Measurements from ENCODE around the gene COL11A1.

COL11A1 gene

DNA sequence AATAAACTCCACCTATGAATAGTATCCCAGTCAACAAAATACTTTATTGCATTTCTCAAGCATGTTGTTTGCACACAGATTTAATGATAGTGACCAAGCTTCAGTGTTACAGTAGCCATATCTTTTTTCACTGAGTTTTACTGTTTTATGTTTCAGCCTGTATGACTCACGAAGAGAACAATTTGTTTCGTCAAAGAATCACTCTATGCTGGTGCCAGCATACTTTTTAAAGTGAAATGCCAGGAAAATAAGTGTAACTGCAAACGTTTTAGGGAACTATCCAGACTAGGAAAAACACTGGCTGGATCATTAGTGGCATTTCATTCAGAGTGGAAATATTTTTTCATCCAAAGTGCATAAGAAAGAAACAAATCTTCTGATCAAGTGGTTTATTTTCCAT lies 210.8 kb downstream of the COL11A1 start:
- DNase-seq (ENCODE audit: low spot score) = no peak

DNA sequence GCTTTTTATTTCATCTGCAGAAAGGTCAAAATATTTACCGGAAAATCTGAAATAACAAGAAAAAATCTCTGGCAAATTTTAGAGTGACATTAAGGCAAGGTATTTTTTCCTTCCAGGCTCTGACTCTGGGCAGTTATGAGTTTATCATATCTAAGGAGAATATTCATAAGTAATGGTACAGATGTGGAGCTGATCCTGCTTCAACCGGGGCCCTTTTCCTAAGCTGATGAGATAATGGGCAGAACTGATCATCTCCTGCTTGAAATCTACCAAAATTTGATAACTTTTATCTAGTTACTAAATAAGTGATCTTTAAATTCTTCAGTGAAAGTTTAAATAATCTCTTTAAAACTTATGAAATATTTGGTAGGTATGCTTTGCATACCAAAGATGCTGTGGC lies 211.6 kb downstream of the COL11A1 start:
- no peak for DNase-seq (ENCODE audit: low spot score)

DNA sequence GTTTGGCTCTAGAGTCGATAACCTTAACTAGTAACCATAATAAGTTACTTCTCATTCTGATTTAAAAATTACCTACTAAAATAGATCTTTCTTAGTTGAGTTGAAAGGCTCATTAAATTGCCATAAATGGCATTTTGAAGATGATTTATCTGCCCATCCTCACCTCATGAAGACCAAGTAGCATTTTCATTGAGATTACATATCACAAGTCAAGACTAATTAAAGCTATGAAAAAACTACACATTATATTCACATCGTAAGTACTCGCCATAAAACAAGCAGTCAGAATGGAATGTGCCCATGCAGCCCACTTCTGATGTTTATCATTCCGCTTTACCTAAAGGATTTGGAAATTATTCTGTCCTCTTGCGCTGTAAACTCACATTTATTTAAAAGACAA lies 212.0 kb downstream of the COL11A1 start:
- DNase-seq (ENCODE audit: low spot score) = no peak

DNA sequence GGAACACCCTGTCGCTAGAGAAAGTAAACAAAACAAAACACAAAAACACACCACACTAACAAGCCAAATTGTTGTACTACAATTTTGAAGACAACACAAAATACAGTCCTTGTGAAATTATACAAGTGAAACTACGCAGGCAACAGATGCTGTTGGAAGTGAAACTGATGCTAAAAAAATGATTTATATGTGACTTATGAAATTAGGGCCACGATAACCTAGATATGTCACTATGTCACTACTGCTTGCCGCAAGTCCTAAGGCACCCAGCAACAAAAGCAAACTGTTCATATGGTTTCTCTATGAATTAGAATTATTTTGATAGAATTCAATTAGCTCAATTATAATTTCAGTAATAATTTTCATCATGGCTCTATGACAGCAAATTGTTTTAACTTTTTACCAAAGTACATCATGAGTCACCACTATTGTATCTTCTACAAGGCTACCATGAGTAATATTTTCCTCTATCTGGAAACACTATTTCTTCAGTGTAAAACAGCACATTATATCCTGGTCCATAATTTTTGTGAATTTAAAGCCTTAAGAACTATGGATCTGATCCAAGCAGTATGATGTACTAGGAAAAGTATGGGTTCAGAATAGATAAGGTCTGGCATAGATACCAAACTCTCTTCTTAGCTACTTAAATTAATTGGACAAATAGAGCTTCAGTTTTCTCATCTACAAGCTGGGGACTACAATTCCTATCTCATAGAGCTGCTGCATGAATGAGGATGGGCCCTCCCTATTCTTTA lies 216.3 kb downstream of the COL11A1 start:
- DNase-seq (ENCODE audit: low spot score) = no peak

DNA sequence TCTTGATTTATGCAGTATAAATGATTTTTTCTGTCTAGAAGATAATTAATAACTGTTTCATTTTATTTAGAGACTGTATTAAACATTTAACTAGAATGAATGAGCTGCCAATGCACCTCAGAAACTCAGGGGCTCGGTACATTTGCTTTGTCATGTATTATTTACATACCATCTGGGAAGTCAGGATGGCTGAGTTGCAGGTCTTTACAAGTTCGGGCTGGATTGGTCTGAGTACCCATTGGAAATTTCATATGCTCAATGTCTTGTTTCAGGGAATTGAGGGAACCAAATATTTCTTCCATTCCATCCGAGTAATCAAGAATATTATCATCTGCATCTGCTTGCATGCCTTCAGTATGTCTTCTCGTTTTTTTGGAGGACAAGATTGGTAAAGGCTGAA lies 221.7 kb downstream of the COL11A1 start:
- no peak for DNase-seq (ENCODE audit: low spot score)

DNA sequence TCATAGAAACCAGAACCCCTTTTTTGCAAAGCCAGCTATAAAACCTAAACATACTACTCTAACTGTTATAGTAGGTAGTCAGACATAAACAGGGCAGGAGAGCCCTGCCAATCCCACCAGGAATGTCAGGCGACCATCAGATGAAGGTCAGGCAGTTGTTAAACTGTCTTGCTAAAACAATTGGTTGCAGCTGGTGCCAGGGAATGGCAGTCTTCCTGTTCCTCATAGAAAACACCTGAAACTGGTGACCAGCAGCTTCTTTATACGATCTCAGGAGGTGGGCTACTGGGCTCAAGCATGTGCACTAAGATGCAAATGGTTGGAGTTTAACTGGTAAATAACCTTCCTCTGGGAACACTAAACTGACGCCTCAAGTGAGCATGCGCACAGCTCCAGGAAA lies 224.1 kb downstream of the COL11A1 start:
- DNase-seq (ENCODE audit: low spot score) = no peak

DNA sequence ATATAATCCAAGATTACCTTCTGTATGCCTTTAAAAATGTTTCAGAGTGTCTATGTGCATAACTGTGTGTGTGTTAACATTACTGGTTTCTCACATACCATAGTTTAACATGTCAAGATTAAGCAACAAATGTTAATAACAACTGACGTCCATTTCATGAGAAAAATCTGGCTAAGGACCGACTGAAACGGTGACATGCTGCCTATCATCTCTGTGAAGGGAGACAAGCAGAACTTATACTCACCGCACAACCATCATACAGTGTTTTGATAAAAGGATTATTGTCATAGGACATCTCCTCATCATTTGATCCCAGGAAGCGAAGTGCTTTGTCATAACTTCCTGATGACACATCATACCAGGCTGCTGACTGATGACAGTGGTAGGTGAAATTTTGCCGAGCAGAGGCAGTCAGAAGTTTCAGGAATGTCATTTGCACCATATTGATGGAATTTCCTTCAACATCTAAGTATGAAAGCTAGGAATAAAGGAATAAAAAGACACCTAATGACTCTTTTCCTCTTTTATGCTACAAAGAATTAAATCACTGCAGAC lies 228.8 kb downstream of the COL11A1 start:
- no peak for DNase-seq (ENCODE audit: low spot score)

DNA sequence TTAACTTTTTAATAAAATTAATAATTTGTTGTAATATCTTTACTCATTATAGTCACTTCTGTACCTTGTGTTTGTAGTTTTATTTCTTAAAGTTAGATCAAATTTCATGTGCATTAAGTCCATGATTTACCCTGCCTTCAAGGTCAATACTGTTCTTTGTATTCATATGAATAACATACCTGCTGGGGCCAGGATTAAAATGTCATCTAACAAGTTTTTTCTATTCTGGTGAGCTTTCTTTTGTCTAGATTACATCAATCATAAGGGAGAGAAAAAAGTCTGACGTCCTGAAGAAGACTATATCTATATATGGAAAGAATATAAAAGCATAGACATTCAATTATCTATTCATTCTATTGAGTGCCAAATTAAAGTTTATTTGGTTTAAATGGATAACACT lies 232.6 kb downstream of the COL11A1 start:
- no peak for DNase-seq (ENCODE audit: low spot score)

DNA sequence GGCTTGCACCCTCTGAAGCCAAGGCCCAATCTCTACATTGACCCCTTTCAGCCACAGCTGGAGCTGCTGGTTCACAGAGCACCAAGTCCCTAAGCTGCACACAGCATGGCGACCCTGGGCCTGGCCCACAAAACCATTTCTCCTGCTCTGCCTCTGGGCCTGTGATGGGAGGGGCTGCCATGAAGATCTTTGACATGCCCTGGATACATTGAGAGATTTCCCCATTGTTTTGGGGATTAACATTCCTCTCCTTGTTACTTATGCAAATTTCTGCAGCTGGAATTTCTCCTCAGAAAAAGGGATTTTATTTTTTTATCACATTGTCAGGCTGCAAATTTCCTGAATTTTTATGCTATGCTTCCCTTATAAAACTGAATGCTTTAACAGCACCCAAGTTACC lies 235.8 kb downstream of the COL11A1 start:
- no peak for DNase-seq (ENCODE audit: low spot score)

DNA sequence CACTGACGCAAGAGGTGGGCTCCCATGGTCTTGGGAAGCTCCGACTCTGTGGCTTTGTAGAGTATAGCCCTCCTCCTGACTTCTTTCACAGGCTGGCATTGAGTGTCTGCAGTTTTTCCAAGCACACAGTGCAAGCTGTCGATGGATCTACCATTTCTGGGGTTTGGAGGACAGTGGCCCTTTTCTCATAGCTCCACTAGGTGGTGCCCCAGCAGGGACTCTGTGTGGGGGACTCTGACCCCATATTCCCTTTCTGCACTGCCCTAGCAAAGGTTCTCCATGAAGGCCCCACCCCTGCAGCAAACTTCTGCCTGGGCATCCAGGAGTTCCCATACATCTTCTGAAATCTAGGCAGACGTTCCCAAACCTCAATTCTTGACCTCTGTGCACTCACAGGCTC lies 236.2 kb downstream of the COL11A1 start:
- DNase-seq (ENCODE audit: low spot score) = no peak

DNA sequence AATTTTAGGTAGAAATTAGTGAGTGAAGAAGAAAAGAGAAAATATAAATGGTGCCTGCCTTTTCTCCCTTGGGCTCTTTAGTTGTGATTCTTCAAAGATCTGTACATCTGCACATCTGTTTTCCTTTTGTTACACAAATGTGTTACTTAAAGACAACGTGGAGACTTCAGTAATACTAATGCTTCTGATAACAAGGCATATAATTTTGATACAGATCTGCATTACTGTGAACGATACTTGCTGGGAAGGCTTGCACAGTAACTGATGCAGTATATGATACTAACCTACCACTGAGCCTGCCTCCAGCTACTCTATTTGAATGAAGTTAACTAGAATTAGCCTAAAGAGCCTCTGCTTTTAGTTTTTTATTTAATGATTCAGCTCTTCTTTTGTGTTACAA lies 244.6 kb downstream of the COL11A1 start:
- DNase-seq (ENCODE audit: low spot score) = no peak

DNA sequence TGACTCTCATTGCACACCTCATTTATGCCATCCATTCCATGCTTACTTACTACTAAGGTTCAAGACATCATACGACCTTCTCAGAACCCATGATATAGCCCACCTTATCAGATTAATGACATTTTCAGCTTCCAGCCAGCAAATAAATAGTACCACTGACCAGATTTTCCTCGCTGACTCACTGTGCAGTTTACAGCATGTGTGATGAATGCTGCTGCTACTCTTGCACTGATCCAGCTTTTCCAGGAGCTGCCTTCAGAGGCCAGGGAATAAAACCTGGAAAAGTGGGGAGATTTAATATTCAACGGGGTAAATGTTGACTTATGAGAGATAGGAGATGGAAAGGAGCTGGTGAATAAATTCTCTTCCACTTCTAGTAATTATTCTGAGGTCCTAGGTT lies 247.1 kb downstream of the COL11A1 start:
- DNase-seq (ENCODE audit: low spot score) = no peak

DNA sequence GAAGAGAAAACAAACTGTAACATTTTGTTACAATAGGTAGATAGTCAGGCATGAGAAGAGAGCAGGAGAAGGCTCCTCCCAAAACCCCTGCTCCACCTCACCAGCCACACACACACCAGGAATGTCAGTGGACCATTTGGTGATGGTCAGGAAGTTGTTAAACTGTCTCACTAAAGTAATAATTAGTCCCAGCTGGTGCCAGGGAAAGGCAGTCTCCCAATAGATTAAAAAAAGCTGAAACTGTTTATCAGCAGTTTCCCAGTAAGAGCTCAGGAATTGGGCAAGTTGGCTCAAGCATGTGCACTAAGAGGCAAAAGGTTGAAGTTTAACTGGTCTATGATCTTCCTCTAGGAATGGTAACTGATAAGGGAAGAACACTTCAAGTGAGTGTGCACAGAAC lies 249.6 kb downstream of the COL11A1 start:
- no peak for DNase-seq (ENCODE audit: low spot score)

DNA sequence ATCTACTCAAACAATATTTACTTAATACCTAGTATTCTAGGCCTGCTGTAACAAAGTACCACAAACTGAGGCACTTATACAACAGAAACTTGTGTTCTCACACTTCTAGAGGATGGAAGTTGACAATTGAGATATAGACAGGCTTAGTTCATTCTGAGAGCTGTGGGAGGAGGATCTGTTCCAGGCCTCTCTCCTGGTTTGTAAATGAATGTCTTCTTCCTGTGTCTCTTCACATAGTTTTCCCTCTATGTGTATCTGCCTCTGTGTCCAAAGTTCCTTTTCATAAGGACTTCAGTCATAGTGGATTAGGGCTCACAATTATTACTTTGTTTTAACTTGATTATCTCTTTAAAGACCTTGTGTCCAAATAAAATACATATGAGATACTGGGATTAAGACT lies 251.1 kb downstream of the COL11A1 start:
- DNase-seq (ENCODE audit: low spot score) = no peak

DNA sequence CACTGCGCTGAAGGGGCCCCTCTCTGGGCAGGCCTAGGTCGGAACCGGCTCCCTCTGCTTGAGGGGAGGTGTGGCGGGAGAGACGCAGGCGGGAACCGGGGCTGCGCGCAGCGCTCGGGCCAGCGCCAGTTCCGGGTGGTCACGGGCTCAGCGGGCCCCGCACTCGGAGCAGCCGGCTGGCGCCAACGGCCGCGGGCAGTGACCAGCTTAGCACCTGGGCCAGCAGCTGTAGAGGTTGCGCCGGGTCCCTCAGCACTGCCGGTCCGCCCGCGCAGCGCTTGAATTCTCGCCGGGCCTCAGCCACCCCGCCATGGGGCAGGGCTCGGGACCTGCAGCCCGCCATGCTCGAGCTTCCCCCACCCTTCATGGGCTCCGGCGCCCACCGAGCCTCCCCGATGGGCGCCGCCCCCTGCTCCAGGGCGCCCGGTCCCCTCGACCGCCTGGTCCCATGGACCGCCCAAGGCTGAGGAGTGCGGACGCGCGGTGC lies 254.6 kb downstream of the COL11A1 start:
- DNase-seq (ENCODE audit: low spot score) = no peak

DNA sequence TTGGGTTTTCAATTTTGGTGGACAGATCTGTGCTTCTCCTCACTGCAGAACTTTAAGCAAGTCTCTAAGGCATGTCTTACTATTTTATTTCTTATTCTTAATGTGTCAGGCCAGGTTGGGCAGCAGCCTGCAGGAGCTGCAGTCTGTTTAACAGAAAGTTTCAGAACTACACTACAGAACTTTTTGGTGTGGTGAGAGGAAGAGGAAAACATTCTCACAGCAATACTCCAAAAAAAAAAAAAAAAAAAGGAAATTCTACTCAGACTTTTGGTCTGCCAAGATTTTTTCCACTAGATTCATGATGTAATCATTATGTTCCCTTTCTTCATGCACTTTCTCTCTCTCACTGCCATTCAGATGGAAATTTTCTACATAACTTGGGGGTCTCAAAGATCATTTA lies 255.2 kb downstream of the COL11A1 start:
- no peak for DNase-seq (ENCODE audit: low spot score)

DNA sequence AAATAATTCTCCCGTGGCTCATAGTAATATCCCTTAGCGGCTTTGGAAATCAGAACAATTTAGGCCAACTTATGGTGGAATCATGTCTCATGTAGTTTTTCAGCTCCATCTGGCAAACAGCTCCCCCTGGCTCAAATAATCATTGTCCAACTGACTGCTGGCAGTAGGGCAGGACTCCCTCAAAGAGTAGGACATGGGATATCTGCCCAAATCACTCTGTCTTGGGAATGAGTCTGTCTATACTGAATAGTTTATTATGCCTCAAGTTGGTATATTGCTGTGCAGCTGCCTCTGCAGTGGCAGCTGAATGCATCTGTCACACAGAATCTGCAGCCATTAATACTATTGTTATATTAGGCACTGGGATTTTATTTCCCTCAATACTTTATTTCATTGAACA lies 255.7 kb downstream of the COL11A1 start:
- no peak for DNase-seq (ENCODE audit: low spot score)

DNA sequence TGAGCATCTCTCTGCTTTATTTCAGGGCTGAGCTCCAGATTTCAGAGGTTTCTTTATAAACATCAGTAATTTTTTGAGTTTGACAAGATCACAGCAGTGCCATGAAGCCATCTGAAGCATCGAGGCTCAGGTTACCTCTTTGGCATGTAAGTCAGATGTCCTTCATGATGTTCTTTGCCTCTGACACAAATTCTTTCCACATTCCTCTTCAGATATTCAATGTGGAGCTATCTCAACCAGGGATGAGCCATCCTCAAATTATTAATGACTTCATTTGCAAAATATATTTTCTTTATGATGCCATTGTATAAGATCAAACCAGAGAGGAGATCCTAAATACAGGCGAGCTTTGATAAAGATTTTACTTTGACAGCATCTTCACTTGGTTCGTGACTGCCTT lies 256.7 kb downstream of the COL11A1 start:
- DNase-seq (ENCODE audit: low spot score) = no peak

DNA sequence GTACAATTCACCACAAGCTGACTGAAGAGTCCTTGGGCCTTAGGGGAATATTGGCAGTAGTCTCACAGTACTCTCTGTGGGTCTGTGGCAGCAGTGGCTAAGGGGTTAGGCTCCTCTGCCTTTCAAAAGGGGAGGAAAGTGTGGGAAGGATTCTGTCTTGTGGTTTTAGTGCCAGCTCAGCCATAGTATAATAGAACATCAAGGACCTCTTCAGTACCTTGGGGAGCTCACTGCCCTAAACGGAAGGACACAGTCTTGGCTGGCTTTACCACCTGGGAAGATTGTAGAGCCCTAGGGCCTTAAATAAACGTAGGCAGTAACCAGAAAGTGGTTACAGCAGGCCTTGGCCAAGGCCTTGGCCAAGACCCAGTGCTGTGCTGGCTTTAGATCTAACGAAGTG lies 265.7 kb downstream of the COL11A1 start:
- DNase-seq (ENCODE audit: low spot score) = no peak

DNA sequence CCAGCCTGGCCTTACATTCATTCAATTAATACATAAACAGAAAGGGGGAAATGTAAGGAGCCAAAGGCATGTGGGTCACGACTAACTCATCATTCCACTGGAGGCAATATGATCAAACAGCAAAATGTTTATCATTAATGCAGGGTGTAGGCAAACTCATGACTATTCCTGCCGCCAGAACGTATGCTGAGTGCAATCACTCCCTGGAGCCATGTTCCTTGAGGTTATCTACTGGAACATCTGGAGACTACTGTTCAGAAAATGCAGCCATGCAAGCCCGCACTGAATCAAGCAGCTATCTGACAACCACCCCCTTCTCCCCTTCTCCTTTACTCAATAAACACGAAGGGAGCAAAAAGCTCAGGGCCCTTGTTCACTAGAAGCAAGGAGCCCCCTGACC lies 267.6 kb downstream of the COL11A1 start:
- no peak for DNase-seq (ENCODE audit: low spot score)

DNA sequence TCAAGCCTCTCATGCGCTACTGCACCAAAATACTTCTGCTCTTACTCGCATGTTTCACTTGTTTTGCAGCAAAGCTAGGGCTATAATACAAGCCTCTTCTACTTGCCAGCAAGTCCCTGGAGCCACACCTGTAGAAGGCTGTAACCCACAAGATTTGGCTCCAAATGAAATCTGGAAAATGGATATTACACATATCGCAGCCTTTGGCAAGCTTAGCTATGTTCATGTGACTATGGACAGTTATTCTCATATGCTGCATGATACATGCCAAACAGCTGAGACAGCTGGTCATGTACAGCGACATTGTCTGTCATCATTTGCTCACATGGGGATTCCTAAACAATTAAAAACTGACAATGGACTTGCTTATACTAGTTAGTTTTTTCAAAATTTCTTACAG lies 270.3 kb downstream of the COL11A1 start:
- no peak for DNase-seq (ENCODE audit: low spot score)

DNA sequence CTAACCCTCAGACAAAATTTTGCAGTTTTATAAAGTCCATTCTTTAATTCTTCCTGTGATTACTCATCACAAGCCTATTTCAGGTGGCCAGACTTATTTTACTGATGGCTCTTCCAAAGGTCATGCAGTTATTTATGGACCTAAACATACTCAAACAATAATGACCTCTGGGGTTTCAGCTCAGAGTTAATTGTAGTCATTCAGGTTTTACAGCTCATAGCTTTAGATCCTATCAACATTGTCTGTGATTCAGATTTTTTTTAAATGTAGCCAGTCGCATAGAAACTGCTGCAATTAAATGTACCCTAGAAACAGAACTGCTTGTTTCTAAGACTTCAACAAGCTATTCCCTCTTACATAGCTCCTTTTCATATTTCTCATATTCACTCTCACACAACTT lies 270.8 kb downstream of the COL11A1 start:
- no peak for DNase-seq (ENCODE audit: low spot score)

DNA sequence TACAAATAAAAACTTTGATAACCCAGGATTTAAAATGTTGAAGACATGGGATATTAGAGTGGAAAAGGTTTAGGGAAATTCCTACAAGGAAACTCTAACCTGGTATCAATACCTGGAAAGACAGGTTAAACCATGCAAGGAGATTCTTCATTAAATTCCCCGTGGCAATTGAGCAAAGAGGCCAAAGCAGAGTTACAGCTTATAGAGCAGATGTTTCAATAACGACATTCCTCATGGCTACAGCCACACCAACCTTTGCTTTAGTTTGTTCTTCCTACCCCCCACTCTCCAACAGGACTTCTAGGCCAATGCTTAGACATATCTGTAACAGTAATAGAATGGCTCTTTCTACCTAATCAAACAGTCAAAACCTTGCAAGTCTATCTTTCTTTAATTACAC lies 271.3 kb downstream of the COL11A1 start:
- DNase-seq (ENCODE audit: low spot score) = no peak

DNA sequence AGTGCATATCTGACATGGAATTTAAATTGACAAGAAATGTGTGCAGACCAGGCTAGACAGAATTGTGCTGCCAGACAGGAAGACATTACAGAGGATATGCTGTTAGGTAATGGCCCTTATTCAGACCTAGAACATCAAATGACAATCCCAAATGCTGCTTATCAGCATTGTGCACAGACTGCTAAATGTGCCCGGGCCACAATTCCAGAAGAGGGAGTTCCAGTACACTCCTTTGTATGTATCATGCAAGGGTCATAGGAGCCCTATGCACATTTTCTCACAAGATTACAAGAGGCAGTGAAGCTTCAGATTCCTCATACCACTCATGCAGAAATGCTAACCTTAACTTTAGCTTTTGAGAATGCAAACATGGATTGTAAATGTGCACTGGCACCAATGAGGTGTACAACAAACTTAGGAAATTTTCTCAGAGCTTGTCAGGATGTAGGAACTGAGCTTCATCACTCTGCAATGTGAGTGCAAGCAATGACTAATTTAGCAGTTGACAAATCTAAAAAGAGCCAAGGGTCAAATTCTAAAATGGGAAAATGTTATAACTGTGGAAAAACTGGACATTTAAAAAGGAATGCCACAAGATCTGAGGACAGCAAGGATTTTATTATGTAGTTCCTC lies 273.5 kb downstream of the COL11A1 start:
- DNase-seq (ENCODE audit: low spot score) = no peak

Data from iPS-NIHi11 (cell line).